ENCODE data around the gene SEMA5B. TPM values are rescaled to one million over a fixed set of nuclear protein-coding genes. Genes with fewer than 3 reads are reported as not detected.

Gene SEMA5B
- total RNA-seq, 3 donors from 2014 or later: 0.34 to 0.89 (median 0.35) TPM

GRCh38 chr3:122886946-122887345 is 140.6 kb downstream of the SEMA5B start:
- Histone ChIP-seq H3K36me3 (ENCODE audit: low read depth) (no peaks in the 10 kb centered on the region), H3K4me3 (no peak overlapping the region), H3K9me3 (no peaks in the 10 kb centered on the region), H3K4me1 (ENCODE audit: low read depth) (no peaks in the 10 kb centered on the region)
- ATAC-seq (no peak), DNase-seq (no peak)
- TF ChIP-seq, protein P1, sequence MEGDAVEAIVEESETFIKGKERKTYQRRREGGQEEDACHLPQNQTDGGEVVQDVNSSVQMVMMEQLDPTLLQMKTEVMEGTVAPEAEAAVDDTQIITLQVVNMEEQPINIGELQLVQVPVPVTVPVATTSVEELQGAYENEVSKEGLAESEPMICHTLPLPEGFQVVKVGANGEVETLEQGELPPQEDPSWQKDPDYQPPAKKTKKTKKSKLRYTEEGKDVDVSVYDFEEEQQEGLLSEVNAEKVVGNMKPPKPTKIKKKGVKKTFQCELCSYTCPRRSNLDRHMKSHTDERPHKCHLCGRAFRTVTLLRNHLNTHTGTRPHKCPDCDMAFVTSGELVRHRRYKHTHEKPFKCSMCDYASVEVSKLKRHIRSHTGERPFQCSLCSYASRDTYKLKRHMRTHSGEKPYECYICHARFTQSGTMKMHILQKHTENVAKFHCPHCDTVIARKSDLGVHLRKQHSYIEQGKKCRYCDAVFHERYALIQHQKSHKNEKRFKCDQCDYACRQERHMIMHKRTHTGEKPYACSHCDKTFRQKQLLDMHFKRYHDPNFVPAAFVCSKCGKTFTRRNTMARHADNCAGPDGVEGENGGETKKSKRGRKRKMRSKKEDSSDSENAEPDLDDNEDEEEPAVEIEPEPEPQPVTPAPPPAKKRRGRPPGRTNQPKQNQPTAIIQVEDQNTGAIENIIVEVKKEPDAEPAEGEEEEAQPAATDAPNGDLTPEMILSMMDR (IDR thresholded peaks at IDR 0.05): no peak
- intact Hi-C loops (cut with DNase I, micrococcal nuclease): no loop called here

DNA sequence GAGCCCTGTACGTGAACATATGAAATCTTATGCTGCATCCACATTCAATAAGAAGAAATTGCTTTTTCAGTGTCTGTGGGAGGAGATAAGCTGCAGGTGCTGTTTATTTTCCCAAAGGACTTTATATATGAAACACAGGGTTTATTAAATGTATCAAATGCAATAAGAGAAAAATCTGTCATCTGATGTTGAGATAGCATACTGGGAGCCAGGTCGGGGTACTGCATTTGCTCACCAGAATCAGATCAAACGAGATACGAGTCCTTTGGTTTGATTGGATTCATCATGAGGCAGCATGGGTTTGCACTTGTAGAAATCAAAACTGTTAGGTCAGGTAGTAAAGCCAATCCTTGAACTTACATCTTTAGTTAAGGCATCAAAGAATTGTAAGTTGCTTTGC is 141.3 kb downstream of the SEMA5B start:
- TF ChIP-seq, protein P1 (IDR thresholded peaks at IDR 0.05): no peak
- H3K4me1 ChIP-seq (ENCODE audit: low read depth): no peaks in the 10 kb centered on the region
- intact Hi-C loops (cut with DNase I, micrococcal nuclease): no loop called here

GRCh38 chr3:122882361-122882947 is 145.1 kb downstream of the SEMA5B start:
- Histone ChIP-seq H3K4me3 (no peak overlapping the region), H3K36me3 (ENCODE audit: low read depth) (no peaks in the 10 kb centered on the region), H3K9me3 (no peaks in the 10 kb centered on the region), H3K4me1 (ENCODE audit: low read depth) (no peaks in the 10 kb centered on the region)
- no peak for ATAC-seq
- intact Hi-C loops (cut with DNase I, micrococcal nuclease): no loop called here
- TF ChIP-seq, protein P1 (IDR thresholded peaks at IDR 0.05): no peak
- no peak for DNase-seq

More for the DNA sequence above, 141.3 kb downstream of the SEMA5B start:
- H3K9me3 ChIP-seq: no peaks in the 10 kb centered on the region
- H3K4me3 ChIP-seq: no peak overlapping the region
- H3K36me3 ChIP-seq (ENCODE audit: low read depth): no peaks in the 10 kb centered on the region
- ATAC-seq (no peak), DNase-seq (no peak)

DNA sequence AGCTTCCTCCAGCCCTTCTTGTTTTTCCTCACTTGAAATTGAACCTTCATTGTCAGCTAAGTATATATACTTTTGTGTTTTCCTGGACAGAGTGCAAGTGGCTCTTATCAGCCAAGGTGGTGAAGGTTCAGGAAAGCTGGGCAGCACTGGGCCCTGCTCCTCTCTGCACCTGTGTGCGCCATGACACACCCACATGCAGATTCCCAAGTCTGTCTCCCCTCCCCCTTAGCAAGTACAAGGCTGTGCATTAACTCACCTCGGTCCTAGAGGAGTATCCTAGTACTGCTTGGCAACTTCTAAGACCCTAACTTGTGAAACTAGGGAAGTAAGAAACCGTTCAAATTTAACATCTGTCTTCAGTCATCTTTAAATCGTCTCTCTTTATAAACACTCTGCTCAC is 146.9 kb downstream of the SEMA5B start:
- ATAC-seq (peak; percentile 90), DNase-seq (peak in 2 of 3 donors; percentile 35 to 39)
- TF ChIP-seq, protein P1 (IDR thresholded peaks at IDR 0.05): no peak
- Histone ChIP-seq H3K9me3 (no peaks in the 10 kb centered on the region), H3K36me3 (ENCODE audit: low read depth) (no peaks in the 10 kb centered on the region), H3K4me3 (no peak overlapping the region), H3K4me1 (ENCODE audit: low read depth) (no peaks in the 10 kb centered on the region)
- intact Hi-C loops (cut with DNase I, micrococcal nuclease): no loop called here

DNA sequence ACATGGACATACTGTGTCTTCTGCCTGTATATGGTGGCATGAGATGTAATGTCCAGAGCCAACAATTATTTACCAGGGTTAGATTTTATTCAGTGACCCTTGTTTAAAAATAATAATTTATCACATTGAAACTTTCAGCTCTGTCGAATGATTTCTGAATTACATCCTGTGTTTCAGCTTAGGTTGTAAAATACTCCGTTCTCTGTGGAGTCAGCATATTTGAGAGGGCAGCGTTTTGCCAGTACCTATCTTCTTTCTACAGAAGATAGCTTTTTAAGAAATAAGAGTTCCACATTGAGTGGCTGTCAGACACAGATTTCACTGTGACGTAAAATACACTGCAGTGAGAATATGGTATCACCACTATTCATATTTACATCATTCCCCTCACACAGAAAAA is 147.4 kb downstream of the SEMA5B start:
- Histone ChIP-seq H3K4me3 (no peak overlapping the region), H3K36me3 (ENCODE audit: low read depth) (no peaks in the 10 kb centered on the region), H3K9me3 (no peaks in the 10 kb centered on the region), H3K4me1 (ENCODE audit: low read depth) (no peaks in the 10 kb centered on the region)
- no peak for ATAC-seq
- intact Hi-C loops (cut with DNase I, micrococcal nuclease): no loop called here
- TF ChIP-seq, protein P1 (IDR thresholded peaks at IDR 0.05): no peak
- no peak for DNase-seq
